Cerebellar cortex (tissue), 1 donor: ENCODE data around the gene UBL4A.
"Not testable (repeated sequence)": the region's sequence is repeated elsewhere in the genome, so short reads cannot be mapped to it uniquely, and the experiment has no call there.

Experiments used
- DNase-seq: peaks from one replicate; pipeline ENCODE4 v3.0.0-alpha.2; 2015; ENCODE audit warnings: low spot score

Gene UBL4A

DNA sequence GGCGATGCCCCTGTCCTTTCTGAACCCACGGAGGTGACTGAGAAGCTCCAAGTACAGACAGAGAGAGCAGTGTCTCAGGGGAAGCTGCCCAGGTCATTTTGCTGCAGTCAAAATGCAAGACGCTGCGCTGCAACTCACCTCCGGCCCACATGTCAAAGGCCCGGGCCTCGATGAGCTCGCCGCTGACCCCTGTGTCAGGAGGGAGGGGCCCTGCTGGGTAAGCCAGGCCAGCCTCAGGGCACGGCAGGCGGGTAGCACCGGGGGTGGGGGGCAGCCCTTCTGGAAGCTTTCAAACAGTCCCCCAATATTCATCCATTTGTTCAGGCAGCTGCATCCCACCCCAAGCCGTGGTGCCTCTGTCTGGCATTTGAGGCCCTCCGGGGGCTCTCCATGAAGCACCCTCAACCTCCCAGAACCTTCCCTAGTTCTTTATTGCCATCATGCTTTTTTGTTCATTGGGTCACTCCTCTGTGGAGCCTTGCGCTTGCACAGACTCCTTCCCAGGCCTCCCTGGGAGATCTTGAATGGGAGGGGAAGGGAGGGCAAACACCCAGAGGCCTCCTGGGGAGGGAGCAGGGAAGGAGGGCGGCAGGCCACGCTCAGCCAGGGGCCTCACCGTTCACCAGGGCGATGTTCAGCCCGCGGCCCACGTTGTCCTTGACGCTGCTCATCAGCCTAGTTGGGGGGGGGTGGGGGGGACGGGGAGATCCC is 21.4 kb upstream of the UBL4A start:
- DNase-seq: no peak

DNA sequence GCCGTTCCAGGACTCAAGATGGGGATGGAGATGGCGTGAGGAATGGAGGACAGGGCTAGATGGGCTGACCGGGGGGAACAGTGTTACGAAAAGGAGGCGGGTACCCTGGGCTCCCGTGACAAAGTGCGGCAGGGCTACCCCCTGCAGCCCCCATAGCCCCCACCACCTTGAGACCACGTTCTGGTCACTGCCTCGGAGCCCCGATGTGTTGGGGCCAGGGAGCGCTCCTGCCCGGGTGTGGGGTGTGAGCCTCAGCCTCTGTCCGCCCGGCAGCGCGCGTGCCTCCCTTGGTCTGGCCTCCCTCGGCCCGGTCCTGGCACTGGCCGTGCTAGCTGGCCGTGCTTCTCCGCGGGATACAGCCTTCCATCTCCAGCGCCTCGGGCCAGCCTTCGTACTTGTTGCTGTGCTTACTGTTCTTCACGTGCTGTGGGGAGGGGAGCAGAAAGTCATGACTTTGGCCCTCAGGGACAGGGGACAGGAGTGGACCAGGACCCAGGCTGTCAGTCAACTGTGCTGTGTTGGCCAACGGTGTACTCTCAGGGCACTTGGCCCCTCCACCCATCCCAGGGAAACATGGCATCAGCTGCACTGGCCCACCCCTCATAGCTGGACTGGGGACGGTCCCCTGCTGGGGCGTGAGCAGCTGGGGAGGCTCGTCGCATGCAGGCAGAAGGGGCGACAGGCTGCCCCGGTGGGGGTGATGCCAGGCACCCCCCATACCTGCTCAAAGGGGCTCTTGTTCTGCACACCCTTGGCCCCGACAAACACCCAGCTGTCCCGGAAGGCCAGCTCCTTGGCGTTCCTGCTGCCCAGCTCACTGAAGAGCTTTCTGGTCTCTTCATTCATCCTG is 20.3 kb upstream of the UBL4A start:
- DNase-seq: no peak

DNA sequence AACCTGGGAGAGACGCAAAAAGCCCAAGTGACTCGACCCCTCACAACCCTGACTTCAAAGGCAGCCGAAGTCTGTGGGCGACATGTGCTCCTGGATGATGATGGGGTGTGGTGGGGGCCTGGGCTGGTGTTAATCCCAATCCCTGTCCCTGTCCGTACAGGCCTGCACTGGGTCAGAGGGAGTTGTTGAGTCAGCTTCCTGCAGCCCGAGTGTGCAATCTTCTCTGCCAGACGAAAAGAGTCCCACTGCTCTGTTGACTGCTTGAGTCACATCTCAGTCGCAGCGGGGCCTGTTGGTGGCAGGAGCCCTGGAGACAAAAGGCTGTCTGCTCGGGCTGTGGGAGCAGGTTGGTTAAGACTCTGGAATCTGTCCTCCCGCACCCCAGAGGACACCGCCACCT is 19.3 kb upstream of the UBL4A start:
- no peak for DNase-seq

DNA sequence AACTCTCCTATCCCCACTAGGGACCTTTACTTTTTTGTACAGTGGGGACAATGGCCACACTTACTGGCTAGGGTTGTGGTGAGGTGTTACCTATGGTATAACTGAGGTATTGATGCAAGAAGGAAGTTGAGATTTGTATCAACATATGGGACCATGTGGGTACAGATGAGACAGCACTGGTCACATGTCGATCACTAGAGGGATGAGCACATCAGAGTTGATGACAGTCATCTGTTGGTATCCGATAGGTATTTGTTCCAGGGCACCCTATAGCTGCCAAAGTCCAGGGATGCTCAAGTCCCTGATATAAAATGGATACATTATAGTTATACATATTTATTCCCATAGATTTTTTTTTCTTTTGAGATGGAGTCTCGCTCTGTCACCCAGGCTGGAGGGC is 16.6 kb upstream of the UBL4A start:
- DNase-seq: no peak

DNA sequence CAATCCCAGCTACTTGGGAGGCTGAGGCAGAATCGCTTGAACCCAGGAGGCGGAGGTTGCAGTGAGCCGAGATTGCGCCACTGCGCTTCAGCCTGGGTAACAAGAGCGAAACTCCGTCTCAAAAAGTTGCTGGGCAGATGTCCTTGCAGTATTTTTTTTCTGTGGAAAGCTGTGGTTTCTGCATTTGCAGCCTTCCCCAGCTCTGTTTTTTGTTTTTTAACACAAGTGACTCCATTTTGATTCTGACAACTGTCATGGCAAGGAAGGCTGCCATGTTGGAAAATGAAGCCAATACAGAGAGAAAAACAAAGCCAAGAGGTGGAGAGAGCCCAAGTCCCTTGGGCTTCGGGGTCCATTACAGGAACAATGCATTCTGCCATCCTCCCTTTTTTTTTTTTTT is 15.7 kb upstream of the UBL4A start:
- DNase-seq: no peak

DNA sequence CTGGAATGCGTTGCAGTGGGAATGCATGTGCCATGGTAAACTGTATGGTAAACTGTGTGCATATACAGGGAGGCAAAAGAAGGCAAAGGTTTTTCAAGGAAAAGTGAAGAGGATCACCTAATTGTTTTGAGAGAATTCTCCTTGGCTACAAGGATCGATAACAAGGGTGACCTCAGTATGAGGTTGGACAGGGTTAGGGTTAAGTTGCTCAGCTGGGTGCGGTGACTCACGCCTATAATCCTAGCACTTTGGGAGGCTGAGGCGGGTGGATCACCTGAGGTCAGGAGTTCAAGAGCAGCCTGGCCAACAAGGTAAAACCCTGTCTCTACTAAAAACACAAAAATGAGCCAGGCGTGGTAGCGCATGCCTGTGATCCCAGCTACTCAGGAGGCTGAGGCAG is 15.0 kb upstream of the UBL4A start:
- DNase-seq: not testable (repeated sequence)

DNA sequence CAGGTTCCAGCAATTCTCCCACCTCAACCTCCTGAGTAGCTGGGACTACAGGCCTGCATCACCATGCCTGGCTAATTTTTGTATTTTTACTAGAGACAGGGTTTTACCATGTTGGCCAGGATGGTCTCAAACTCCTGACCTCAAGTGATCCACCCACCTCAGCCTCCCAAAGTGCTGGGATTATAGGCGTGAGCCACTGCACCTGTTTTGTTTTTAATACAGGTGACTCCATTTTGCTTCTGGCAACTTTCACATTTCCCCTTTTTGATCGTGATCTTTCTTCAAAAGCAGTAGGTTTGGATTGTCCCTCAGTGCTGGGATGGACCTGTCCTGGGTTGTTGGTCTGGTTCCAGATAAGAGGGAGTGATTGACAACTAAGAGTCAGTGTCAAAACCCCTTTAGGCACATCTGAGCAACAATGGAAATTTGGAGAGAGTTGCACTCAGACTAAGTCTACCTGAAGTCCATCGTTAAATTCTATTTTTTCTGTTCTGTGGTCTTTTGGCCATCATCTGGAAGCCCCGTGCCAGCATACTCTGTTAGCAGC is 10.2 kb upstream of the UBL4A start:
- not testable (repeated sequence) for DNase-seq

DNA sequence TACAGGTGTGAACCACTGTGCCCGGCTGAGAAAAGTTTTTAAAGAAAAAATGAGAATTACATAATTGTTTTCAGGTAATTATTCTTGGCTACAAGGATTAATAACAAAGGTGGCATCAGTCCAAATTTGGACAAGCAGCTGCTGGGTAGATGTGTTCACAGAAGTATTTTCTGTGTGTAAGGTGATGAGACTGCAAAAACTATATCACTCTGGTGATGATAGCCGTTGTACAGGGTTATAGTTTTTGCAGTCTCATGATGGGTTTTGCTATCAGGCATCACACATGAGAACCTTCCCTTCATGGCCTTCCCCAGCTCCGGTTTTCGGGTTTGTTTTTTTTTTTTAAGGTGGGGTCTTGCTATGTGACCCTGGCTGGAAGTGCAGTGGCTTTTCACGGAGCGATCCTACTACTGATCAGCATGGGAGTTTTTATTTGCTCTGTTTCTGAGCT is 9.1 kb upstream of the UBL4A start:
- DNase-seq: no peak

DNA sequence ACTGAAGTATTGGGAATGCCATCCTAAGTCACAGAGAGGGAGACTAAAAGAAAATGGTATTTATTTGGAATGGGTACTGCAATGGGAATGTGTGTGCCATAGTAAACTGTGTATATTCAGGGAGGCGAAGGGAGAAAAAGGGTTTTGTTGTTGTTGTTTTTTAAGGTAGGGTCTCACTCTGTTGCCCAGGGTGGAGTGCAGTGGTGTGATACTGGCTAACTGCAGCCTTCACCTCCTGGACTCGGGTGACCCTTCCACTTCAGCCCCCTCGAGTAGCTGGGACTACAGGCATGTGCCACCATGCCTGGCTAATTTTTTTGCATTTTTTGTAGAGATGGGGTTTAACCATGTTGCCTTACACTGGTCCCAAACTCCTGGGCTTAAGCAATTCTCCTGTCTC is 8.3 kb upstream of the UBL4A start:
- DNase-seq: no peak

DNA sequence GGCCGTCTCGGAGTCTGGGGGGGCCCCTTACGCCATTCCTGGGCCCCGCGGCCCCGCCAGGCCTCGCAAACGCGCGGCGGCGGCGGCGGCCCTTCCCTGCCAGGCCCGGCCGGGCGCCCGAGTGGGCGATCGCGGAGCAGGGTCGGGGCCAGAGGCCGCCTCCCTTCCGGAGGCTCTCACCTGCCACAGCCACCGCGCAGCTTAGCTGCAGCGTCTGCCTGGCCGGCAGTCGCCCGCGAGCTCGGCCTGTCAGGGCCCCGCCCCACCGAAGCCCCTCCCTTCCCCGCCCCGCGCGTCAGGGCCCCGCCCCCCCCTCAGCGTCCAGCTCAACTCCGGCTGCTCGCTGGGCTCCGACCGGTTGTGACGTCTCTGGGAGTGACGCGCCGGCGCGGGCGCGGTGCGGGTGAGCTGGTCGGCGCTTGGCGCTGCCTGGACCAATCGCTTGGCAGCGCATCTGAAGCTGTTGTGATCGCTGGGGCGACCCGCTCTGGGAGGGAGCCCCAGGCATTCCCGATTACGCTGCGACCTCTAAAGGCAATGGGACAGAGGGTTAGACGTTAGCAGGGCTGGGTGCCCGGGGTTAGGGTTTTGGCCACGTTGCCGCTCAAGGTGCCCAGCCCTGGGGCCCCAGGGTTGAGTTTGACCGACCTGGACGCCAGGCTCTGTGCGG is 4.1 kb upstream of the UBL4A start, which contains the start of gene SLC10A3:
Gene SLC10A3, minus strand, starts transcription at position 216 of the 670 bp plus-strand sequence. CDS start 1,689 bp downstream, outside the sequence.
- peak; percentile 91 for DNase-seq

DNA sequence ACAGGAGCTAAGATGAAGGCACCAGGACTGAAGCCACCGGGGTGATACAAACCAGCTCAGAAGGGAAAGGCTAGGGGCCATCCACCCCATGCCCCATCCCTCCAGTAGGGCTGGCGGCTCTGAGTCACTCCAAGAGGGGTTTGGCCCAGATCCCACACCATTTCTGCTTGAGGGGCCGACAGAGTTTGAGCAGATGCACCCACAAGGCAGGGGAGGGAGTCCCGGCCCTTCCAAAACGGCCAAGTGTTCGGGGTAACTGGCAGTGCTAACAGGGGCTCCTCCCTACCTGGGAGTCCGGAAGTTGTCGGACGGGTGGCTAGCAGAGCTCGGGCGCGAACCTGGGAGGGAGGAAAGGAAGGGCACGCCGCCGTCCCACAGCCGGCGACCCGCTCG is 3.6 kb upstream of the UBL4A start:
- DNase-seq: peak; percentile 16

DNA sequence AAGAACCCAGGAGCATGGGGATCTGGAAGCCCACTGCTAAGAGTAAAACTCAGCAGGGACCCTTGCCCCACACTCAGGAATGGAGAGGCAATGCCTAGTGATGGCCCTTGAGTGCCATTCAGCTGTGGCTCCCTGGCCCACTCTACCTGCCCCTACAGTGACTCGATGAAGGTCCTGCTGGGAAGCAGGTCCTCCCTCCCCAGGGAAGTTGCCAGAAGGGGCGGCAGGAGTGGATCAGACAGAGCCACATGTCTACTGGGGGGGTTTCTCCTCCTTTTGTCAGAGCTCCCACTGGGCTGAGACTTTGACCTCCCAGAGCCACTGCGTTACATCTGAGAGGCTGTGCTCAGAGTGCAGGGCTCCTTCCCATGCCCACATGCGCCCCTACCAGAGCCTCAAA is 2.8 kb upstream of the UBL4A start:
- no peak for DNase-seq

DNA sequence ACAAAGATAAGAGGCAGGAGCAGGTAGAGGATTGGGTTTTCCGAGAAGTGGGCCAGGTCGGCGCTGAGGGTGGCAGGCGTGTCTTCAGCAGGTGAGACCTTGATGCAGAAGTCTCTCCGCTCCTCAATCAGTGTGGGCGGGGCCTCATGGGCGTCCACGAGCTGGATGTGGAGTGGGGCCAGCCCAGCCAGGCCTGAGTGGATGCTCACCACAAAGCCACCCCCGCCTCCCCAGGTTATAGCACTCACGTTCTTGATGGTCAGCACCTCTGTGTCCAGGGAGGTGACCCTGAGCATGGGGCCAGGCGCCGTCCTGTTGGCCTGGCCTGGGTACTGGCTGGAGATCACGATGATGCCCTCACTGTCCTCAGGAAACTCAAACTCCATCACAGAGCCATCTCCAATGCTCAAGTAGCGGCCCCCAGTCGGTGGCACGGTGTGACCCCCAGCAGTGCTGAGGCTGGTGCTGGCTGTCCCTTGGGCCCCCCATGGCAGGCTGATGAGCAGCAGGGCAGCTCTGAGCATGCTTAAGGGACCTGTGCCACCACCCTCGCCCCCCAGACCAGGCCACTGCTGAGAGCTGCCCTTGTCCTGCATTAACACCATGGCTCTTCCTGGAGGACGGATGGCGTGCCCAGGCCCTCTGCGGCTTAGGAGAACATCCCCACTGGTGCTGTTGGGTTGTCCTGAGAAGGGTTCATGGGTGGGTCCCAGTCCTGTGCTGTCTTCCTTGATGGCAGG is 2.1 kb upstream of the UBL4A start:
- no peak for DNase-seq

DNA sequence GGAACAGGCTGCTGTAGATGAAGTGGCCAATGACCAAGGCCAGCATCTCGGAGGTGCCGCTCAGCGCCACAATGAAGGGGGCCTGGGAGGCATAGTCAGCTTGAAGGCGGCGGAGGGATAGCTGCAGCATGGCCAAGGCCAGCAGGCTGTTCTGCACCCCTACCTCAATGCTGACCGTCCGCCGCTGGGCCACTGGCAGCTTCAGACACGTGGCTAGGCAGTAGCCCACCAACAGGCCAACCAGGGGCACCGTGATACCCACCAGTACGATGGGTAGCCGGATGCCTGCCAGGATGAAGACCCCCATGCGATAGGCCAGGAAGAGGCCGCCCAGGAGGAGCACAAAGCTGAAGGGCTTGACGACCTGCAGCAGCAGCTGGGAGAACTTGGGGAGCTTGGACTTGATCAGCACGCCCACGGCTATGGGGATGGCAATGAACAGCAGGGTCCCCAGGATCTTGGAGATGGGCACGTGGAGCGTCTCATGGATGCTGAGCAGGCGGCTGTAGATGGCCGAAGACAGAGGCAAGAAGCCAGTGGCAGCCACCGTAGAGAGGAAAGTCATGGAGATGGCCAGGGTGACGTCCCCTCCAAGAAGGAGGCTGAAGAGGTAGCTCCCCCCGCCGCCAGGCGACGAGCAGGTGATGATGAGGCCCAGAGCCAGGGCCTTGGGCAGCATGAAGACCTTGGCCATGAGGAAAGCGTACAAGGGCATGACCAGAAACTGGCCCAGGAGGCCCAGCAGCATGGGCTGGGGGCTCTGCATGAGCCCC is 1.3 kb upstream of the UBL4A start:
- DNase-seq: no peak

DNA sequence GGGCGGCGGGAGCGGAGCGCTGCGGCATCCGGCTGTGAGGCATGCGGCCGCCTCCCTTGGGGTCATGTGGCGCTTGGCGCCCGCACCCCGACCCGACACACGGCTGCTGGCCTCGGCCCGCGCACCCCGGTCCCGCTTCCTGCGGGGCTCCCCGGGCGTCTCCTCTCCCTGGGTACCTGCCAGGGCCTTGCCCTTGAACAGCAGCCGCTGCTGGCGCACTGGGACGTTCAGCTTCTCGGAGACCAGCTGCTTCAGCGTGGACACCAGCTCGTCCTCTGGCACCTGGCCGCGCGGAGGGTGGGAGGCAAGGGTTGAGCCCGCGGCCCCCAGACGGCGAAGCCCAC is 391 bp downstream of the UBL4A start:
- no peak for DNase-seq

DNA sequence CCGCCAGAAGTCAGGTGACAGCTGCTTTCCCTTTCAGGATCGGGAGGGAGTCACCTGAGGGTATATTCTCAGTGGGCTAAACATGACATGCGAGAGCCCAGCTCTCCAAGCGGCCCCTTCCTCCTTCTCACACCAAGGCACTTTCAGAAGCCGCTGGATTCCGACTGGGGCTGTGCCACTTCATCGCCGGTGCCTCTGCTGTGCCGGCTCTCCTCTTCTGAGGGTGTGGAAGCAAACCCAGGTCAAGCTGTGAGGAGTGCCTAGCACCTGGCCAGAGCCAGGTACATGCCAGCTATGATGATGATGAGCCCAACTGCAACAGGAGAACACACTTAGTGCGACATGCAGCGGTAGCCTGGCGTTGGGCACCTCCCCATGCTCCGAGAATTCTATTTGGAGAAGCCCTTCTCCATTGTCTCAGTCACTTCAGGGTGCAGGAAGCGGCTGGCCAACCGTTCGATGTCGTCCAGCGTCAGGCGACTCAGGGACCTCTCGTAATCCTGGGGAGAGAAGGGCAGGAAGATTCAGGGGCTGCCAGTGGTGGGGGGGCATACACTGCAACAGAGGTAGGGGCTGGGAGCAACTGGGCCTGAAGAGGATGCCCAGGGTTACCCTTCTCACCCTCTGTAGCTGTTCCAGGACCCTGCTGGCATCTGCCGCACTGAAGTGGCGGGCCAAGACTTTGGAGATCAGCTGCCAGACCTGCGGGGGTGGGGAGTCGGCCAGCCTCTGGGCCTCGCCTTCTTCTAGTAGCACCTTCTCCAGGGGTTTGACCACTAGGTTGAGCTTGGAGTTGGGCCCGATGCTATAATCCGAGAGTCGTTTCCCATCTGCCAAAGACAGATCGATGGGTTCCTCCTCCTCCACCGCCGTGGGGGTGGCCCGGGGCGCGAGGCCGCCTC is 1.0 kb downstream of the UBL4A start:
- DNase-seq: no peak

DNA sequence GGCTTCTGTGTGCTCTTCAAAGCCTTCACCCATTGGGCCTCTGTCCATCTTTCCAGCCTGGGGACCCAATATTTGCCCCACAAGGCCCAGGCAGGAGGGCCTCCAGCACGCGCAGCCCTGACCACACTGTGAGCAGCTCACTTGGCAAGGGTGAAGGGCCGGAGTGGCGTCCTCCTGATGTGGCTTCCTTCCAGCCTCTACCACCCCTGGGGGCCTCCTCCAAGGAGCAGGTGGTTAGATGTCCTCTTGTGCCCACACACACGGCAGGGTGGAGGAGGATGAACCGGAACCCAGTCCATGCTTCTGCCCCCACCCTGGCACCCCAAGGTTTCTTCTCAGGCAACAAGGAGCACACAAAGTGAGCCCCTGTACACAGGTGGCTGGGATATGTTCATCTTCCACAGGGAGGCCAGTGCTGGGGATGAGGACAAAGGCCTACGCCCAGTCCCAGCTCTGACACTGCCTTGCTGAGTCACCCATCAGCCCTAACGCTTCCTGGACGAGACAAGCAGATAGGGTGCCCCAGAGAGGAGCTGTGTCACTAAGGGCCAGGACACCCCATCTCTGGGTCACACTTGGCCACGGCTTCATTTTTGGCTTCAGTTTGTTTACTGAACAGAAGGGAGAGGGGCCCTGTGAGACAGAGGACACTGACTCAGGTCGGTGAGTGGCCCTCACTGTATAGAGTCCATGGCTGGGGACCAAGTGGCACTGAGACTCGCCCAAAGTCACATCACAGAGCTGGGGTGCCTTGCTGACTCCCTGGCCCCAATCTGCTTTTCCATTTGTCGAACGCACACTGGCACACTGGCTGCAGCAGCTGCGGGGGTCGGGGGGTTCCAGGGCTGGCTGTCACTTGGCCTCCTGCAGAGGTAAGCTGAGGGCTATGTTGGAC is 1.9 kb downstream of the UBL4A start:
- DNase-seq: no peak

DNA sequence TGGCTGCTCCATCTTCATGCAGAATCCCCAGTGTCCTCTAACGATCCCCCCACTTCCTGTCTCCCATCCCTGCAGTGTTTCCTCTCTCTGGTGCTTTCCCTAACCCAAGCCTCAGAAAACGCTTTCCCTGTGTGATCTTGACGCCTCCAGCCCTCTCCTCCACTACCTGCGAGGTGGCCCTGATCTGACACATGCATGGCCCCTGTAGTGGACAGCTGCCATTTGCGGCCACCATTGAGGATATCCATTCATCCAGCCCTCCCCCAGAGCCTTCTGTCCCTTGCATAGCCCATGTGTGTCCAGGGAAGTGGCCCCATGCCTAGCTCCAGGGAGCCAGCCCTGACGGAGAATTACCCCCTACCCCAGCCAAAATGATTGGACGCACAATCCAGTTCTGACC is 3.1 kb downstream of the UBL4A start:
- no peak for DNase-seq

DNA sequence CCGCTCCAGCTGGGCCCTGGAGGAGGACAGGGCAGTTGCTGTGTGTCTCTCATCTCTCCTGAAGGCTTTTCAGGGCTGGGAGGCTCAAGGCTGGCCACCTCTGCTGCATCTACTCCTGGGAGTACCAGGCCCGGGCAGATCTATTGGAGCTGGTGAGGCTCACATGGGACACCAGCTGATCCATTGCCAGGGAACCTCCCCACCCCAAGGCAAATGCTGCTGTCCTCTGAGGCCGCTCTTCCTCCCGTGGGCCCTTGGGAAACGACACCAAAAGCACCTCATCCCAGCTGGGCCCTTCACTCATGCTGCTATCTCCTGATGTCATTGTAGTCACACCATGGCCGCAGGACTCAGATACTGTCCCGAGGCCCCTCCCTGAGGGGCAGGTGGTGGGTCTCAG is 3.6 kb downstream of the UBL4A start:
- DNase-seq: no peak
